HepG2 (cell line): ENCODE measurements around the gene EXOC6B. TPM values are rescaled to one million over a fixed set of nuclear protein-coding genes. Genes with fewer than 3 reads are reported as not detected.

Source experiments
- CBFB ChIP-seq: sonication (generic); formaldehyde crosslinking; IDR thresholded peaks from 2 replicates; pipeline ENCODE4 v1.4.0; 2020; ENCODE audit warnings: missing genetic modification reagents
- CREB1 ChIP-seq, 2 experiments: fragments of 450-650 bp in 1 of 2; IDR thresholded peaks; 2 replicates each; pipeline ENCODE4 v1.6.1; 2016 to 2017; ENCODE audit warnings: control low read depth in 1 of 2, mild to moderate bottlenecking in 1 of 2, missing compliant biosample characterization in 1 of 2, missing genetic modification characterization in 1 of 2
- CREB3 ChIP-seq: sonication (generic); formaldehyde crosslinking; IDR thresholded peaks from 2 replicates; pipeline ENCODE4 v1.5.0; 2020; ENCODE audit warnings: missing genetic modification reagents
- NKX3-1 ChIP-seq: sonication (generic); formaldehyde crosslinking; IDR thresholded peaks from 2 replicates; pipeline ENCODE4 v1.5.0; 2020; ENCODE audit warnings: missing genetic modification reagents
- NR1H2 ChIP-seq: sonication (generic); formaldehyde crosslinking; IDR thresholded peaks from 2 replicates; pipeline ENCODE4 v1.8.1; 2022; ENCODE audit warnings: low read depth, missing genetic modification reagents, borderline replicate concordance
- PHF20 ChIP-seq: sonication (generic); formaldehyde crosslinking; IDR thresholded peaks from 2 replicates; pipeline ENCODE4 v1.5.0; 2020; ENCODE audit warnings: mild to moderate bottlenecking, missing genetic modification reagents
- SCMH1 ChIP-seq: sonication (generic); formaldehyde crosslinking; IDR thresholded peaks from 2 replicates; pipeline ENCODE4 v1.9.0; 2021; ENCODE audit warnings: missing genetic modification reagents, mild to moderate bottlenecking, borderline replicate concordance
- SOX6 ChIP-seq, 2 experiments: fragments of 450-650 bp in 1 of 2; sonication (generic) in 1 of 2; formaldehyde crosslinking in 1 of 2; IDR thresholded peaks; 2 replicates each; pipeline versions ENCODE4 v1.4.0 to v1.6.1; 2017 to 2020; ENCODE audit warnings: antibody characterized with exemption in 1 of 2, mild to moderate bottlenecking in 1 of 2, missing genetic modification reagents in 1 of 2
- THRA ChIP-seq: sonication (generic); formaldehyde crosslinking; IDR thresholded peaks from 2 replicates; pipeline ENCODE4 v1.4.0; 2020; ENCODE audit warnings: missing genetic modification reagents, borderline replicate concordance
- YEATS2 ChIP-seq: sonication (generic); formaldehyde crosslinking; IDR thresholded peaks from 2 replicates; pipeline ENCODE4 v1.4.0; 2020; ENCODE audit warnings: missing genetic modification reagents, borderline replicate concordance
- ZFP36L2 ChIP-seq: sonication (generic); formaldehyde crosslinking; IDR thresholded peaks from 2 replicates; pipeline ENCODE4 v1.4.0; 2020; ENCODE audit warnings: missing genetic modification reagents
- ZNF138 ChIP-seq: sonication (generic); formaldehyde crosslinking; IDR thresholded peaks from 2 replicates; pipeline ENCODE4 v1.5.0; 2020; ENCODE audit warnings: mild to moderate bottlenecking, low read depth, missing genetic modification reagents
- ZNF317 ChIP-seq: sonication (generic); formaldehyde crosslinking; IDR thresholded peaks from 2 replicates; pipeline ENCODE4 v1.5.0; 2020; ENCODE audit warnings: mild to moderate bottlenecking, missing genetic modification reagents
- ZNF510 ChIP-seq: sonication (generic); formaldehyde crosslinking; IDR thresholded peaks from 2 replicates; pipeline ENCODE4 v1.4.0; 2020; ENCODE audit warnings: low read depth, mild to moderate bottlenecking, missing genetic modification reagents
- ZNF598 ChIP-seq: sonication (generic); formaldehyde crosslinking; IDR thresholded peaks from 2 replicates; pipeline ENCODE4 v1.5.1; 2020; ENCODE audit warnings: mild to moderate bottlenecking, missing genetic modification reagents, borderline replicate concordance
- ZNF780A ChIP-seq: sonication (generic); formaldehyde crosslinking; IDR thresholded peaks from 2 replicates; pipeline ENCODE4 v1.8.0; 2022; ENCODE audit warnings: mild to moderate bottlenecking, missing genetic modification reagents, moderate library complexity
- polyA plus RNA-seq, 8 experiments: library from polyadenylated mRNA; depleted of rRNA in 3 of 8; stranded (reverse) in 7 of 8; unstranded in 1 of 8; fragments of >200 nt; fragmentation: Illumina TruSeq in 4 of 8; extraction: Trizol in 4 of 8; gene quantifications; 2 replicates each; pipeline versions ENCODE4 v1.2.1 to v1.2.3, GENCODE V29; 2011 to 2016; ENCODE audit warnings: low read depth in 4 of 8, missing spikeins in 1 of 8, mixed read lengths in 1 of 8; ENCODE audit not compliant: insufficient read depth in 1 of 8
- total RNA-seq, 5 experiments: library from RNA; depleted of rRNA; stranded (reverse); fragments of >200 nt; fragmentation: Illumina TruSeq; extraction: Trizol; gene quantifications; 2 replicates each; pipeline ENCODE4 v1.2.3, GENCODE V29; 2016; ENCODE audit warnings: low read depth in 1 of 5
- TF ChIP-seq, protein P1 (sequence below): IDR thresholded peaks from 2 replicates; pipeline ENCODE4 v1.4.0; 2020; ENCODE audit warnings: mild to moderate bottlenecking, missing genetic modification reagents

Gene EXOC6B
- total and polyA plus RNA-seq, 2 of the 13 experiments (the other 11 are each of a cell fraction or from before 2014, with no cell fraction given), result 9.1 to 15.9 TPM

- TF ChIP-seq THRA (CRISPR knock-in tag) (peak; percentile 39; the same call in 1 of the 2 replicates), ZNF317 (CRISPR knock-in tag) (no peak), NKX3-1 (CRISPR knock-in tag) (no peak), ZNF598 (CRISPR knock-in tag) (no peak), ZNF510 (no peak), SOX6 (IDR thresholded peaks at IDR 0.05) (no peak), SOX6 (CRISPR knock-in tag; IDR thresholded peaks at IDR 0.05) (peak; percentile 74), ZFP36L2 (CRISPR knock-in tag) (no peak), ZNF138 (CRISPR knock-in tag) (no peak), CREB3 (no peak), ZNF780A (CRISPR knock-in tag) (no peak), CREB1 (IDR thresholded peaks at IDR 0.05) (no peak), CREB1 (CRISPR knock-in tag; IDR thresholded peaks at IDR 0.05) (no peak), SCMH1 (CRISPR knock-in tag) (no peak), CBFB (CRISPR knock-in tag) (peak; percentile 22; the same call in 1 of the 2 replicates), NR1H2 (CRISPR knock-in tag) (no peak), PHF20 (CRISPR knock-in tag) (no peak), YEATS2 (CRISPR knock-in tag) (no peak)
- TF ChIP-seq, protein P1, sequence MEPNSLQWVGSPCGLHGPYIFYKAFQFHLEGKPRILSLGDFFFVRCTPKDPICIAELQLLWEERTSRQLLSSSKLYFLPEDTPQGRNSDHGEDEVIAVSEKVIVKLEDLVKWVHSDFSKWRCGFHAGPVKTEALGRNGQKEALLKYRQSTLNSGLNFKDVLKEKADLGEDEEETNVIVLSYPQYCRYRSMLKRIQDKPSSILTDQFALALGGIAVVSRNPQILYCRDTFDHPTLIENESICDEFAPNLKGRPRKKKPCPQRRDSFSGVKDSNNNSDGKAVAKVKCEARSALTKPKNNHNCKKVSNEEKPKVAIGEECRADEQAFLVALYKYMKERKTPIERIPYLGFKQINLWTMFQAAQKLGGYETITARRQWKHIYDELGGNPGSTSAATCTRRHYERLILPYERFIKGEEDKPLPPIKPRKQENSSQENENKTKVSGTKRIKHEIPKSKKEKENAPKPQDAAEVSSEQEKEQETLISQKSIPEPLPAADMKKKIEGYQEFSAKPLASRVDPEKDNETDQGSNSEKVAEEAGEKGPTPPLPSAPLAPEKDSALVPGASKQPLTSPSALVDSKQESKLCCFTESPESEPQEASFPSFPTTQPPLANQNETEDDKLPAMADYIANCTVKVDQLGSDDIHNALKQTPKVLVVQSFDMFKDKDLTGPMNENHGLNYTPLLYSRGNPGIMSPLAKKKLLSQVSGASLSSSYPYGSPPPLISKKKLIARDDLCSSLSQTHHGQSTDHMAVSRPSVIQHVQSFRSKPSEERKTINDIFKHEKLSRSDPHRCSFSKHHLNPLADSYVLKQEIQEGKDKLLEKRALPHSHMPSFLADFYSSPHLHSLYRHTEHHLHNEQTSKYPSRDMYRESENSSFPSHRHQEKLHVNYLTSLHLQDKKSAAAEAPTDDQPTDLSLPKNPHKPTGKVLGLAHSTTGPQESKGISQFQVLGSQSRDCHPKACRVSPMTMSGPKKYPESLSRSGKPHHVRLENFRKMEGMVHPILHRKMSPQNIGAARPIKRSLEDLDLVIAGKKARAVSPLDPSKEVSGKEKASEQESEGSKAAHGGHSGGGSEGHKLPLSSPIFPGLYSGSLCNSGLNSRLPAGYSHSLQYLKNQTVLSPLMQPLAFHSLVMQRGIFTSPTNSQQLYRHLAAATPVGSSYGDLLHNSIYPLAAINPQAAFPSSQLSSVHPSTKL (CRISPR knock-in tag), result peak; percentile 67; the same call in 1 of the 2 replicates
These were observed 277.6 kb downstream of the EXOC6B start (continued) for GRCh38 chr2:72548081-72548764.
